GM12878 (cell line): ENCODE data around the gene ETHE1.

Source experiments
- ATF7 ChIP-seq: fragments of 450-650 bp; IDR thresholded peaks from 2 replicates; pipeline ENCODE4 v1.6.1; 2016; ENCODE audit warnings: low read depth, mild to moderate bottlenecking
- BRCA1 ChIP-seq: IDR thresholded peaks from 2 replicates; pipeline ENCODE4 v1.6.1; 2011; ENCODE audit warnings: low read depth, low read length, improper control_type of control experiment
- CBFB ChIP-seq: IDR thresholded peaks from 2 replicates; pipeline ENCODE4 v1.6.1; 2016; ENCODE audit warnings: antibody characterized with exemption, low read depth
- CTCF ChIP-seq, 3 experiments: IDR thresholded peaks in 2 of 3; conservative IDR thresholded peaks in 1 of 3; 2 replicates each; pipeline ENCODE4 v1.5.1; 2011; ENCODE audit warnings: low read depth in 3 of 3, low read length in 3 of 3, mild to moderate bottlenecking in 3 of 3, control low read depth in 2 of 3, moderate library complexity in 2 of 3, inconsistent platforms in 1 of 3, mixed read lengths in 1 of 3; ENCODE audit not compliant: control insufficient read depth in 2 of 3, insufficient read depth in 1 of 3; ENCODE audit errors: extremely low read depth in 1 of 3
- JUND ChIP-seq: IDR thresholded peaks from 2 replicates; pipeline ENCODE4 v1.6.1; 2012; ENCODE audit warnings: low read depth, mild to moderate bottlenecking, low read length, improper control_type of control experiment, moderate library complexity
- KLF5 ChIP-seq: fragments of 450-650 bp; IDR thresholded peaks from 2 replicates; pipeline ENCODE4 v1.6.1; 2014; ENCODE audit warnings: mild to moderate bottlenecking; ENCODE audit not compliant: partially characterized antibody
- SUPT20H ChIP-seq: IDR thresholded peaks from 2 replicates; pipeline ENCODE4 v1.6.1; 2011; ENCODE audit warnings: low read depth, mild to moderate bottlenecking, low read length, moderate library complexity, borderline replicate concordance; ENCODE audit not compliant: control insufficient read depth
- TAF1 ChIP-seq: IDR thresholded peaks from 2 replicates; pipeline ENCODE4 v1.6.1; 2011; ENCODE audit warnings: mild to moderate bottlenecking, low read depth, low read length, borderline replicate concordance
- YY1 ChIP-seq: IDR thresholded peaks from 2 replicates; pipeline ENCODE4 v1.6.1; 2011; ENCODE audit warnings: low read depth, mild to moderate bottlenecking, low read length
- ZNF274 ChIP-seq: IDR thresholded peaks from one replicate; pipeline ENCODE4 v1.8.0; 2011; ENCODE audit not compliant: insufficient read length, insufficient read depth
- ZNF592 ChIP-seq: fragments of 450-650 bp; IDR thresholded peaks from 2 replicates; pipeline ENCODE4 v1.6.1; 2017; ENCODE audit warnings: mild to moderate bottlenecking, moderate library complexity
- TF ChIP-seq, protein P1 (sequence below): fragments of 450-650 bp; formaldehyde crosslinking; IDR thresholded peaks from 2 replicates; pipeline ENCODE4 v1.4.0; 2022; ENCODE audit warnings: mild to moderate bottlenecking, moderate library complexity

- TF ChIP-seq ATF7 (no peak), CTCF (IDR thresholded peaks at IDR 0.05 in 2 of 3, conservative IDR thresholded peaks at IDR 0.05 in 1 of 3; ENCODE audit: control insufficient read depth in 2 of 3, extremely low read depth in 1 of 3, insufficient read depth in 1 of 3, low read depth in 3 of 3, low read length in 3 of 3) (no peak), KLF5 (no peak), BRCA1 (no peak), CBFB (no peak), ZNF274 (no peak), TAF1 (no peak), YY1 (no peak), ZNF592 (no peak), SUPT20H (no peak), JUND (no peak)
- TF ChIP-seq, protein P1, sequence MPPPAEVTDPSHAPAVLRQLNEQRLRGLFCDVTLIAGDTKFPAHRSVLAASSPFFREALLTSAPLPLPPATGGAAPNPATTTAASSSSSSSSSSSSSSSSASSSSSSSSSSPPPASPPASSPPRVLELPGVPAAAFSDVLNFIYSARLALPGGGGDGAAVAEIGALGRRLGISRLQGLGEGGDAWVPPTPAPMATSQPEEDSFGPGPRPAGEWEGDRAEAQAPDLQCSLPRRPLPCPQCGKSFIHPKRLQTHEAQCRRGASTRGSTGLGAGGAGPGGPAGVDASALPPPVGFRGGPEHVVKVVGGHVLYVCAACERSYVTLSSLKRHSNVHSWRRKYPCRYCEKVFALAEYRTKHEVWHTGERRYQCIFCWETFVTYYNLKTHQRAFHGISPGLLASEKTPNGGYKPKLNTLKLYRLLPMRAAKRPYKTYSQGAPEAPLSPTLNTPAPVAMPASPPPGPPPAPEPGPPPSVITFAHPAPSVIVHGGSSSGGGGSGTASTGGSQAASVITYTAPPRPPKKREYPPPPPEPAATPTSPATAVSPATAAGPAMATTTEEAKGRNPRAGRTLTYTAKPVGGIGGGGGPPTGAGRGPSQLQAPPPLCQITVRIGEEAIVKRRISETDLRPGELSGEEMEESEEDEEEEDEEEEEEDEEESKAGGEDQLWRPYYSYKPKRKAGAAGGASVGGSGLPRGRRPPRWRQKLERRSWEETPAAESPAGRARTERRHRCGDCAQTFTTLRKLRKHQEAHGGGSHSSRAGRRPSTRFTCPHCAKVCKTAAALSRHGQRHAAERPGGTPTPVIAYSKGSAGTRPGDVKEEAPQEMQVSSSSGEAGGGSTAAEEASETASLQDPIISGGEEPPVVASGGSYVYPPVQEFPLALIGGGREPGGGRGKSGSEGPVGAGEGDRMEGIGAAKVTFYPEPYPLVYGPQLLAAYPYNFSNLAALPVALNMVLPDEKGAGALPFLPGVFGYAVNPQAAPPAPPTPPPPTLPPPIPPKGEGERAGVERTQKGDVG (CRISPR knock-in tag): no peak
Measured at GRCh38 chr19:43545276-43545675, 18.3 kb upstream of the ETHE1 start.
